ENCODE data around the gene ARL6IP5.

DNA sequence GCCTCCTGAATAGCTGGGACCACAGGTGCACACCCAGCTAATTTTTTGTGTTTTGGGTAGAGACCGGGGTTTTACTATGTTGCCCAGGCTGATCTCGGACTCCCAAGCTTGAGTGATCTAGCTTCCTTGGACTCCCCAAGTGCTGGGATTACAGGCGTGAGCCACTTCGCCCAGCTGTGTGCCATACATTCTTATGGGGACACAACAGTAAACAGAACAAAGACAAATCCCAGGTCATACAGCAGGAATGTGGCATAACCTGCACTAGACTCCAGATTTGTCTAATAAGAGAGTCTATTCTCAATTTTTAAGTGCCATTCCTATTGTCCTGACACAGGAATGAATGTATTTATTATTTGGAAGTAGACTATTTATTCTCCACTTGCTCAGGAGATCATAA is 17.6 kb downstream of the ARL6IP5 start:
- TF ChIP-seq POLR2A (IDR thresholded peaks at IDR 0.05) (no peak), EP300 (IDR thresholded peaks at IDR 0.05) (no peak)
- TF ChIP-seq, protein P1, sequence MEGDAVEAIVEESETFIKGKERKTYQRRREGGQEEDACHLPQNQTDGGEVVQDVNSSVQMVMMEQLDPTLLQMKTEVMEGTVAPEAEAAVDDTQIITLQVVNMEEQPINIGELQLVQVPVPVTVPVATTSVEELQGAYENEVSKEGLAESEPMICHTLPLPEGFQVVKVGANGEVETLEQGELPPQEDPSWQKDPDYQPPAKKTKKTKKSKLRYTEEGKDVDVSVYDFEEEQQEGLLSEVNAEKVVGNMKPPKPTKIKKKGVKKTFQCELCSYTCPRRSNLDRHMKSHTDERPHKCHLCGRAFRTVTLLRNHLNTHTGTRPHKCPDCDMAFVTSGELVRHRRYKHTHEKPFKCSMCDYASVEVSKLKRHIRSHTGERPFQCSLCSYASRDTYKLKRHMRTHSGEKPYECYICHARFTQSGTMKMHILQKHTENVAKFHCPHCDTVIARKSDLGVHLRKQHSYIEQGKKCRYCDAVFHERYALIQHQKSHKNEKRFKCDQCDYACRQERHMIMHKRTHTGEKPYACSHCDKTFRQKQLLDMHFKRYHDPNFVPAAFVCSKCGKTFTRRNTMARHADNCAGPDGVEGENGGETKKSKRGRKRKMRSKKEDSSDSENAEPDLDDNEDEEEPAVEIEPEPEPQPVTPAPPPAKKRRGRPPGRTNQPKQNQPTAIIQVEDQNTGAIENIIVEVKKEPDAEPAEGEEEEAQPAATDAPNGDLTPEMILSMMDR (IDR thresholded peaks at IDR 0.05) = no peak

Data from tibial nerve (tissue), 4 donors.